Fibroblast of skin of right biceps (primary cell): ENCODE data around the gene GDF15.
"Not testable (repeated sequence)": the region's sequence is repeated elsewhere in the genome, so short reads cannot be mapped to it uniquely, and the experiment has no call there.

Source experiments
- DNase-seq: peaks from one replicate; pipeline ENCODE4 v3.0.0-alpha.2; 2013

Gene GDF15

GRCh38 chr19:18392926-18393325 is 7.0 kb downstream of the GDF15 start:
- no peak for DNase-seq

GRCh38 chr19:18393836-18394235 is 7.9 kb downstream of the GDF15 start:
- DNase-seq = no peak

GRCh38 chr19:18396471-18397241 is 10.7 kb downstream of the GDF15 start:
- DNase-seq = no peak

GRCh38 chr19:18397242-18398202 is 11.6 kb downstream of the GDF15 start, which contains the start of gene LRRC25:
Gene LRRC25, minus strand, starts transcription at chr19:18397622. Its CDS starts 659 bp downstream, at chr19:18396963.
- DNase-seq = no peak

GRCh38 chr19:18399008-18399407 is 13.1 kb downstream of the GDF15 start:
- DNase-seq = peak; percentile 50

- peak; percentile 64 for DNase-seq
These were observed 15.7 kb downstream of the GDF15 start for GRCh38 chr19:18401580-18402112.

- DNase-seq = not testable (repeated sequence)
These were observed 16.7 kb downstream of the GDF15 start for GRCh38 chr19:18402455-18403248.

GRCh38 chr19:18405754-18406153 is 19.8 kb downstream of the GDF15 start:
- DNase-seq = not testable (repeated sequence)

- DNase-seq = no peak
These were observed 20.8 kb downstream of the GDF15 start for GRCh38 chr19:18406749-18407148.

GRCh38 chr19:18408053-18408476 is 22.1 kb downstream of the GDF15 start:
- no peak for DNase-seq

- no peak for DNase-seq
These were observed 26.8 kb downstream of the GDF15 start for GRCh38 chr19:18412610-18413239.

GRCh38 chr19:18414504-18415177 is 28.7 kb downstream of the GDF15 start:
- DNase-seq = no peak

- peak; percentile 85 for DNase-seq
These were observed 29.4 kb downstream of the GDF15 start for GRCh38 chr19:18415178-18415867.

GRCh38 chr19:18416778-18417249 is 30.9 kb downstream of the GDF15 start:
- peak; percentile 94 for DNase-seq

- peak; percentile 93 for DNase-seq
These were observed 31.5 kb downstream of the GDF15 start for GRCh38 chr19:18417250-18418028.

GRCh38 chr19:18418029-18418482 is 32.1 kb downstream of the GDF15 start:
- no peak for DNase-seq

- no peak for DNase-seq
These were observed 32.7 kb downstream of the GDF15 start for GRCh38 chr19:18418483-18419194.

- DNase-seq = peak; percentile 87
These were observed 33.3 kb downstream of the GDF15 start, which contains the start of gene SSBP4 for GRCh38 chr19:18419195-18419698. Gene SSBP4, plus strand, starts transcription at chr19:18419398. Its CDS starts 251 bp downstream, at chr19:18419649.
